ENCODE measurements around the gene RIMBP2.

DNA sequence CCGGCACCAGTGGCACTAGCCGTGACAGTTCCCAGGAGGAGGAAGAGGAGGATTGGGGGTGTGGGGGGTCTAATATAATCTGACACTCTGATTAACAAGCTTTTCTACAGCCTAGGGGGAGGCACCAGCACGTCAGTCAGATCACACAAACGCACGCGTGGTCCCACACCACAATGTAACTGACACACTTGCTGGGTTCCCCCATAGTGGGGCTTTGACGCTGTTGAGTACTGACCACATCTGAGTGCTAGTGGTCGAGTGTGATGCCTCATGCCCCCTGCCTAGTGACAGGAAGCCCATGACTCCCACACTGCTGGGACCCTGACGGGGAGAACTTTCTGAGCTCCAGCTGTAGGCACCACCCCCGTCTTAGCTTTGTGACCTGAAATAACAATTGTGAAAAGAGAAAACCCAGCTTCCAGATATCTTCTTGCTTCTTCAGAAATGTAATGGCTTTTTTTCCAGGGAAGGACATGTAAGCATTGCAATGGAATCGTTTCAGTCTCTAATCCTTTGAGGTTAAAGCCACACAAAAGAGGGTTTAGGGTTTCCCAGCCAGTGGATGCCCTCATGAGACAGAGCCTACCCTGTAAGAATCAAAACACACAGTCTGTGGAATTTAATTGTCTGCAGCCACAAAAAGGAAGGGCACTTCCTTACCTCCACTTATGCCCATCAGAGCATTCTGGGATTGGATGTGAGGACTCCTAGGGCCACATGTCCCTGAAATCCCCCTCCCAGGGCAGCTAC is 194.5 kb downstream of the RIMBP2 start:
- no peak for TF ChIP-seq POLR2AphosphoS5 (IDR thresholded peaks at IDR 0.05; ENCODE audit: low read depth, low read length)
- no peak for TF ChIP-seq TAF1 (IDR thresholded peaks at IDR 0.05; ENCODE audit: borderline replicate concordance, low read depth, low read length)

Measured in GM12892 (cell line).